ENCODE results near the gene IGFBPL1.

IGFBPL1 gene

GRCh38 chr9:38370176-38370575 lies 54.1 kb downstream of the IGFBPL1 start:
- TF ChIP-seq CTCF (IDR thresholded peaks at IDR 0.05) = no peak
- Histone ChIP-seq H3K4me1 (no peaks in the 10 kb centered on the region), H3K4me2 (ENCODE audit: low read length) (no peak overlapping the region), H3K79me2 (no peaks in the 10 kb centered on the region), H2AFZ (no peak overlapping the region), H3K27ac (no peak overlapping the region), H3K4me3 (ENCODE audit: low read depth, low read length) (no peak overlapping the region), H3K9me3 (ENCODE audit: control insufficient read depth, low read length) (no peaks in the 10 kb centered on the region), H3K36me3 (ENCODE audit: control insufficient read depth, insufficient read depth, low read length) (no peaks in the 10 kb centered on the region), H3K9ac (no peak overlapping the region), H3K27me3 (ENCODE audit: control insufficient read depth, insufficient read depth, low read length) (no peaks in the 10 kb centered on the region)

DNA sequence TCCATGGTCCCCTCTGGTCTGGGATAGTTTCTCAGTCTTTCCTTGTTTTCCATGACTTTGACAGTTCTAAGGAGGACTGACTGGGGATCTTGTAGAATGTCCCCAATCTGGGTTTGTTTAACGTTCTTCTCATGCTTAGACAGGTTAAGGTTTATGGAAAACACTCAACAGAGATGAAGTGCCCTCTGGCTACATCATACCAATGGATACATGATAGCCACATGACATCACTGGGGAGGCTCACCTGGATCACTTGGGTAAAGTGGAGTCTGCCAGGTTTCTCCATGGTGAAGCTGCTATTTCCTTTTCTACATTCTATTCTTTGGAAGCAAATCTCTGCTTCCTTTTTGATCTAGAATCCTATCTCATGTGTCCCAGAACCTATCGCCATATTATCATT lies 55.5 kb downstream of the IGFBPL1 start:
- H3K27me3 ChIP-seq (ENCODE audit: control insufficient read depth, insufficient read depth, low read length) = no peaks in the 10 kb centered on the region
- no peak overlapping the region for H3K4me3 ChIP-seq (ENCODE audit: low read depth, low read length)
- no peaks in the 10 kb centered on the region for H3K9me3 ChIP-seq (ENCODE audit: control insufficient read depth, low read length)

DNA sequence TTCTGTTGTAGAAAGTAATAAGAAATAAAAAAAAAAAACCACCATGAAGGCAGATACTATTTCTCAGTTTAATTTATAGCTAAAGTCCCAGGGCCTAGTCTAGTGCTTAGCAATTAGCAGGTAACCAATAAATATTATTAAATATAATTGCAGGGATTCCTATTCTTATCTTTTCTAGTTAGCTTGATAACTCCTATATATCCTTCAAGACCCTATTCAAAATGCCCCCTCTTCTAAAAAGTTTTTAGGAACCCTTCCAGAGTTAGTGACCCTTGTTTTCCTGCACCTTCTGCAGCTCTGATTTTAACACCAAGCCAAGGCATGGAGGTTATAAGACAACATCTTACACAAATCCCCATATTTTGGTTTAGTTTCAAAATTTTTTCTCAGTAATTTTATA lies 56.4 kb downstream of the IGFBPL1 start:
- no peak overlapping the region for H3K4me3 ChIP-seq (ENCODE audit: low read depth, low read length)
- H3K9ac ChIP-seq = no peak overlapping the region
- TF ChIP-seq CTCF (IDR thresholded peaks at IDR 0.05) = no peak
- no peak overlapping the region for H3K27ac ChIP-seq
- H3K79me2 ChIP-seq = no peaks in the 10 kb centered on the region
- no peaks in the 10 kb centered on the region for H3K27me3 ChIP-seq (ENCODE audit: control insufficient read depth, insufficient read depth, low read length)
- no peaks in the 10 kb centered on the region for H3K36me3 ChIP-seq (ENCODE audit: control insufficient read depth, insufficient read depth, low read length)
- no peak overlapping the region for H3K4me2 ChIP-seq (ENCODE audit: low read length)
- no peaks in the 10 kb centered on the region for H3K4me1 ChIP-seq
- H3K9me3 ChIP-seq (ENCODE audit: control insufficient read depth, low read length) = no peaks in the 10 kb centered on the region
- no peak overlapping the region for H2AFZ ChIP-seq

More for the DNA sequence above, 55.5 kb downstream of the IGFBPL1 start:
- no peaks in the 10 kb centered on the region for H3K79me2 ChIP-seq
- no peaks in the 10 kb centered on the region for H3K4me1 ChIP-seq
- no peak overlapping the region for H3K9ac ChIP-seq
- H3K4me2 ChIP-seq (ENCODE audit: low read length) = no peak overlapping the region
- H3K27ac ChIP-seq = no peak overlapping the region
- no peak overlapping the region for H2AFZ ChIP-seq
- TF ChIP-seq CTCF (IDR thresholded peaks at IDR 0.05) = no peak
- H3K36me3 ChIP-seq (ENCODE audit: control insufficient read depth, insufficient read depth, low read length) = no peaks in the 10 kb centered on the region

DNA sequence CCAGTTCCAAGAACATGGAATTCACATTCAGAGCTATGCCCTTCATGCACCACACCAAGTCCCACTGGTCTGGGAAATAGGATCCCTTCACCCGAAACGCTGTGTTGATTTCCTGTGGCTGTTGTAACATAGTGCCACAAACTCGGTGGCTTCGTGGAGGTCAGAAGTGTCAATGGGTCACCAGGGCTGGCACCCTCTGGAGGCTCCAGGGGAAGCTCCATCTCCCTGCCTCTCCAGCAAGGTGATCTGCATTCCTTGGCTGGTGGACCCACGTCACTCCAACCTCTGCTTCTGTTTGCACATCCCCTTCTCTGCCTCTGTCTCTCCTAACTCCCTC lies 60.7 kb downstream of the IGFBPL1 start:
- Histone ChIP-seq H3K27me3 (ENCODE audit: control insufficient read depth, insufficient read depth, low read length) (no peaks in the 10 kb centered on the region), H3K4me3 (ENCODE audit: low read depth, low read length) (no peak overlapping the region), H2AFZ (no peak overlapping the region), H3K27ac (no peak overlapping the region), H3K79me2 (no peaks in the 10 kb centered on the region), H3K9ac (no peak overlapping the region), H3K36me3 (ENCODE audit: control insufficient read depth, insufficient read depth, low read length) (no peaks in the 10 kb centered on the region), H3K4me2 (ENCODE audit: low read length) (no peak overlapping the region), H3K4me1 (no peaks in the 10 kb centered on the region), H3K9me3 (ENCODE audit: control insufficient read depth, low read length) (no peaks in the 10 kb centered on the region)
- no peak for TF ChIP-seq CTCF (IDR thresholded peaks at IDR 0.05)

GRCh38 chr9:38362852-38363588 lies 61.2 kb downstream of the IGFBPL1 start:
- H3K36me3 ChIP-seq (ENCODE audit: control insufficient read depth, insufficient read depth, low read length) = no peaks in the 10 kb centered on the region
- H3K4me1 ChIP-seq = no peaks in the 10 kb centered on the region
- no peak overlapping the region for H3K4me3 ChIP-seq (ENCODE audit: low read depth, low read length)
- H3K79me2 ChIP-seq = no peaks in the 10 kb centered on the region
- no peaks in the 10 kb centered on the region for H3K27me3 ChIP-seq (ENCODE audit: control insufficient read depth, insufficient read depth, low read length)
- H2AFZ ChIP-seq = no peak overlapping the region
- H3K9ac ChIP-seq = no peak overlapping the region
- no peak overlapping the region for H3K4me2 ChIP-seq (ENCODE audit: low read length)
- H3K9me3 ChIP-seq (ENCODE audit: control insufficient read depth, low read length) = no peaks in the 10 kb centered on the region
- H3K27ac ChIP-seq = no peak overlapping the region
- peak; percentile 34 for TF ChIP-seq CTCF (IDR thresholded peaks at IDR 0.05)

Data from parathyroid adenoma (tissue), 2 donors.